ENCODE results near the gene KIAA1671.
A peak's percentile ranks its signal among the peaks of the same experiment; 100 is the strongest.

The KIAA1671 gene

GRCh38 chr22:24952837-24953383 lies 394 bp downstream of the KIAA1671 start:
- DNase-seq (ENCODE audit: low spot score): no peak

- no peak for DNase-seq (ENCODE audit: low spot score)
Measured at GRCh38 chr22:24953384-24954113, 1.0 kb downstream of the KIAA1671 start.

- no peak for DNase-seq (ENCODE audit: low spot score)
Measured at GRCh38 chr22:24954114-24954463, 1.6 kb downstream of the KIAA1671 start.

GRCh38 chr22:24954856-24955255 lies 2.3 kb downstream of the KIAA1671 start:
- DNase-seq (ENCODE audit: low spot score): no peak

GRCh38 chr22:24957043-24957442 lies 4.5 kb downstream of the KIAA1671 start:
- DNase-seq (ENCODE audit: low spot score): no peak

- DNase-seq (ENCODE audit: low spot score): peak; percentile 15
Measured at GRCh38 chr22:24961217-24961844, 8.8 kb downstream of the KIAA1671 start.

GRCh38 chr22:24962094-24962493 lies 9.6 kb downstream of the KIAA1671 start:
- DNase-seq (ENCODE audit: low spot score): no peak

- DNase-seq (ENCODE audit: low spot score): no peak
Measured at GRCh38 chr22:24962835-24963234, 10.3 kb downstream of the KIAA1671 start.

- DNase-seq (ENCODE audit: low spot score): no peak
Measured at GRCh38 chr22:24964441-24964840, 11.9 kb downstream of the KIAA1671 start.

DNA sequence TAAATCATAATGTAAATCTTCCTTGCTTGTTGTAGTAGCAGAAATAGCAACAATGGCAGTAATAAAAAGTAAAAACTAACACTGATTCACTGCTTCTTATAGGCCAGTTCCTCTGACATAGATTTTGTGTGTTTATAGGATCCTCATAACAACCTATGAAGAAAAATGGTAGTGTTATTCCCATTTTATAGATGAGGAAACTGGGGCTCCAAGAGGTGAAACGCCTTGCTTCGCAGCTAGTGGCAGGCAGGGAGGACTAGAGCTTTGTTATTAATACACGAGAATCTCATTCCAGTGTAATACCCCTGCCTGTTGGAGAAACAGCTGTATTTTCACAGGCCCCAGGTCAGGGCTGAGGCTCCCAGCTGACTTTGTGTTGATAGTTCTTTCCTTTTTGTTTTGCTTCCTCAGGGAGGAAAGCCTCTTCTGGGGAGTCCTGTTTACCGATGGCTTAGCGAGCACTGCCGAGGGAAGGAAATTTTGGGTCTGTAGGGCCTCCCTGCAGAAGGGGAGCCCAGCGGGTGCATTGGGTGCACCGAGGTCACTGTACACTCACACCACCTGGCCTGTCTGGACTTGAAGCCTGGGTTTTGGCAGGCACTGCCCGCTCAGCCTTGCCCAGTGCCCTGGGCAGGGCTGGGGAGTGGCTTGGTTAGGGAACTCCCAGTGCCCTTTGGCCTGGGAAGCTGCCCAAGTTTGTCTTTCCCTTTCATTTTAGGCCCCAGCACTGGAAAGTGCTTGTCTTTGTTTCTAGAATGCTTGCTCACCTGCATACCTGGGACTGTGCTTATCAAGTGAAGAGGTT lies 13.5 kb downstream of the KIAA1671 start:
- DNase-seq (ENCODE audit: low spot score): no peak

DNA sequence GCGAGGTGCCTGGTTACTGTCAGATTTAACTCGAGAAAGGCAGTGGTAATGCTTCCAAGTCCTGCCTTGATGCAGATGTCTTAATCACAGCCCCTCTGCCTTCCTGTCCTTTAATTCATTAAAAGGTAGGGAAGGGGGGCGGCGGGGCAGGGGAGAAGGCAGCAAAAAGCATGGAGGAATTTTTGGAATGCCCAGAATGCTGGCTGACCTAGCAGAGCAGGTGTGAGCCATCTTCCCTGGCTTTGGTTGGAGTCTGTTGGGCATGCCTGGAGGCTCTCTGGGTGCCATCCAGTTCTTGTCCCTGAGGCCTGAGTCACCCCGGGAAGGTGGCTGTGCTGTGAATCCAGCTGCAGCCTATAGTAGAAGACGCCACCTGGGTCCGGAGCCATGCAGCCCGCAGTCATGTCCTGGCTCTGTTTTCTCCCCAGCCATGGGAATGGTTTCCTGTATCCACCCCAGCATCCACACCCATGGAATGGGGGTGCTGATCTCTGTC lies 15.6 kb downstream of the KIAA1671 start:
- no peak for DNase-seq (ENCODE audit: low spot score)

DNA sequence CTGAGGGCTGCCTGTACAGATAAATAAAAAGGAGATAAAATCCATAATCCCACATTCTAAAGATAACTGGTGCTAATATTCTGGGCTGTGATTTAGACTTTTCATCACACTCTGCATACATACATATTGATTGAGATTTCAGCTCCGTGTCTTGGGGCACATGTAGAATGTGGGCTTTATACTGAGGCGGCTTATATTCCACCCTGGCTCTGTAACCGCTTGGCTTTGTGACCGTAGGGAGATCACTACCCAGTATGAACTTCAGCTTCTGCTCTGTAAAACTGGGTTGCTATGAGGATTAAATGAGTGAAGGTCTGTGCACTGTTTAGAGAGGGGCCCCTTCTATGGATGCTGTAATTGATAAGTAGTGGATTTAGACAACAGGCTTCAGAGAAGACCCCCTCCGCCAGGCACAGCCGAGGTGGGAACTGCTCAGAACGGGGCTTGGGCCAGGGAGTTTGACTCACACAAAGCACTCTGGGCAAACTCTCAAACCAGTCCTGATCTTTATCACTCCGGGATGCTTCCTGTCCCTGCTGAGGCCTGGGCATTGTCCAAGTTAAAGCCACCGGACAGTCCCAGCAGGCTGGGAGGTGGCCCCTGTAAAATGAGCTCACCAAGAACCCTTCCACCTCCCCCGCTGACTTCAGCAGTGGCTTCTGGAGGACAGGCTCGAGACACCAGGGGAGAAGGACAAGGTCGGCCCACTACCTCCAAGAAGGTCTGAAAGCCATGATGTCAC lies 17.2 kb downstream of the KIAA1671 start:
- DNase-seq (ENCODE audit: low spot score): no peak

GRCh38 chr22:24972369-24972768 lies 19.9 kb downstream of the KIAA1671 start:
- DNase-seq (ENCODE audit: low spot score): no peak

DNA sequence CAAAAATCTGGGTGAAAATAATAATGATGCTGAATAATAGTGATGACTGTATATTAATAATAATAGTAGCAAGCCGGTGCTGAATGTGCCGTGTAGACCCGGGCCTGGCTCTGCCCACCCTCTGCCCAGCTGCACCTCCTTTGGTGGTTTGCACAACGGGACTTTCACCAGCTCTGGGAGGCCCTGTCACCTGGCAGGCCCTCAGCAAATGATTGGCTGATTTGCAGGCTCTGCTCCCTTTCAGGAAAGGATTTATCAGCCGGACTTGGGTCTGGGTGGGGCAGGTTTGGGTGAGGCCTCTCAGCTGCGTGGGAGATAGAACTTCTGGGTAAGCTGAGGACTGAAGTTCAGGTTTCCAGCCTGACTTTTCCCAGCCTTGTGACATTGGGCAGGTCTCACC lies 21.4 kb downstream of the KIAA1671 start:
- DNase-seq (ENCODE audit: low spot score): no peak

DNA sequence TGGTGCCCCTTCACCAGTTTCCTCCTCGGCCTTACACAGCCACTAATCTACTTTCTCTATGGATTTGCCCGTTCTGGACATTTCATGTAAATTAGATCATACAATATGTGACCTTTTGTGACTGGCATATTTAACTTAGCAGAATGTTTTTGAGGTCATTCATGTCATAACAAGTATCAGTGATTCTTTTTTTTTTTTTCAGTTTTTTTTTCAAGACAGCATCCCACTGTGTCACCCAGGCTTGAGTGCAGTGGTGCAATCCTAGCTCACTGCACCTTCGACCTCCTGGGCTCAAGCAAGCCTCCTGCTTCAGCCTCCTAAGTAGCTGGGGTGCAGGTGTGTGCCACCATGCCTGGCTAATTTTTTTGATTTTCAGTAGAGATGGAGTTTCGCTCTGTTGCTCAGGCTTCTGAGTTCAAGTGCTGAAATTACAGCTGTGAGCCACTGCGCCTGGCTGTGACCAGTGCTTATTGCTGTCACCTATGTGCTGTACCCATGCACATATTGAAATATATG lies 22.7 kb downstream of the KIAA1671 start:
- no peak for DNase-seq (ENCODE audit: low spot score)

GRCh38 chr22:24975813-24976341 lies 23.4 kb downstream of the KIAA1671 start:
- no peak for DNase-seq (ENCODE audit: low spot score)

- no peak for DNase-seq (ENCODE audit: low spot score)
Measured at GRCh38 chr22:24976442-24977218, 24.1 kb downstream of the KIAA1671 start.

DNA sequence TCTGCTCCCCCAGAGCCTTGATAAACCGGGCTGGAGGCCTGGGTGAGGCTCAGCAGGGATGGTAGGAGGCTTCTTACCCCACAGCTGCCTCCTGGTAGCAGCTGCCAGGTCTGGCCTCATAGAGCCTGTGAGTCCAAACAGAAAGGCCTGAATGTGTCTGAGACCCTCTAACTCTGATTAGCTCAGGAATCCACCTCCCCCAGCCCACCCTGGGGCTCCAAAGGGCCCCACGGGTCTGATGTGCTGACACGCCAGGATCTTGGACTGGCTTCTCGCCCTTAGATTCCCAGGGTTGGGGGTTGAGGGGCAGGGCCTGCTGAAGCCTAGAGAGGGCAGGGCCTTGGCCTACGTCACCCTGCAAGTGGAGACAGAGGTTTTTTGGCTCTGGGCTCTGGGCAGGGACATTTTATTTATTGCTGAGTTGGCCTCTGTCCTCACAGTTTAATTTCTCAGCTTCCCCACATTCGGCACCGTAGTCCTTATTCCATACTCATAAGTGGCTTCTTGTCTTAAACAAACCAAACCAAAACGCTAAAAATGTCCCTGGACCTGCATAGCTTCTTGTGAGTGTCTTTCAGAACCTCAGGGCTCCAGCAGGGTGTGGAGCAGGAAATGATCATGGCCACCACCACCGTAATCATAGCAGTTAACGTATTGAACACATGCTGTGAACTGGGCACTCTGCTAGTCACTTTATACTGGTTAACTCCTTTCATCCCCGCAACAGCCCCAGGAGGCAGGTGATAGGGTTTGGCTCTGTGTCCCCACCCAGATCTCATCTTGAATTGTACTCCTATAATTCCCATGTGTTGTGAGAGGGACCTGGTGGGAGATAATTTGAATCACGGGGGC lies 25.1 kb downstream of the KIAA1671 start:
- DNase-seq (ENCODE audit: low spot score): no peak

DNA sequence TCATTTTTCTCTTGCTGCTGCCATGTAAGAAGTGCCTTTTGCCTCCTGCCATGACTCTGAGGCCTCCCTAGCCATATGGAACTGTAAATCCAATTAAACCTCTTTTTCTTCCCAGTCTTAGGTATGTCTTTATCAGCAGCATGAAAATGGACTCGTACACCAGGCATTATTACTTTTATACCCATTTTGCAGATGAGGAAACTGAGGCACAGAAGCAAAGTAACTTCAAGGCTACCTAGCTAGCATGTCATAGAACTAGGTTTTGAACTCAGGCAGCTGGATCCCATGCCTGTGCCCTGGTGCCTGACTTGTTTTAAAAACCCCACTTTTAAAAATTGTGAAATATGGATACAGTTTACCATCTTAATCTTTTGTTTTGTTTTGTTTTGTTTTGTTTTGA lies 25.8 kb downstream of the KIAA1671 start:
- no peak for DNase-seq (ENCODE audit: low spot score)

DNA sequence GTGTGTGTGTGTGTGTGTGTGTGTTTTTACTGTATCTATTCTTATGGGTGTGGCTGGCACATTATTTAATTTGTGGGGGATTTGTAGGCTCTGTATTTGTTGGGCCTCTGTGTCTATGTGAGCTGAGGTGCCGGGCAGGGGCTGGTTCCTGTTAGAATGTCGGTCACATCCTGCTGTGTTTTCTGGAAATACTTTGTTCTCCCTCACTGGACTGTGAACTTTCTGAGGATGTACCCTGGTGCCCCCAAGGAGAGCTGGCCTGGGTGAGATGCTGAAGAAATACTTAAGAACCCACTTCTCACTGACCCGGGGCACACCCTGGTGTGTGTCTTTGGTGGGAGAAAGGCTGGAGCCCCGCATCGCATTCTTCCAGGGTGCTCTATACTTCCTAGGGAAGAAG lies 28.6 kb downstream of the KIAA1671 start:
- DNase-seq (ENCODE audit: low spot score): no peak

Measured in NAMALWA (cell line).